Measurements from ENCODE around the gene HECTD3. TPM values are rescaled to one million over a fixed set of nuclear protein-coding genes. Genes with fewer than 3 reads are reported as not detected.
A peak's percentile ranks its signal among the peaks of the same experiment; 100 is the strongest.

HECTD3 gene
- total RNA-seq, 1 experiment from 2014 or later = 25.3 TPM

- H3K4me3 ChIP-seq (ENCODE audit: low read length) = peak overlapping the region; percentile 93
- no peaks in the 10 kb centered on the region for H4K20me1 ChIP-seq (ENCODE audit: low read length)
- no peaks in the 10 kb centered on the region for H3K9me2 ChIP-seq (replicated peaks; ENCODE audit: low read length)
- H3K4me1 ChIP-seq (ENCODE audit: insufficient read depth, low read length) = peaks cover 22% of the 10 kb centered on the region
- DNase-seq (peak; percentile 69), ATAC-seq (peak; percentile 55)
- H3K36me3 ChIP-seq (ENCODE audit: low read depth, low read length) = peaks cover 8% of the 10 kb centered on the region
- CTCF ChIA-PET = interaction anchor here (0.6 to 3.2 kb wide), 4 partner anchors 212 to 291 kb away, joined by 3 to 28 read pairs (median 4); no protein-coding TSS in a partner anchor
- H3F3A ChIP-seq (ENCODE audit: low read length, unreplicated experiment) = no peaks in the 10 kb centered on the region
- intact Hi-C loops (cut with micrococcal nuclease) = loop anchor here (1.0 to 5.0 kb wide), 7 partner anchors 85 to 479 kb away; partner anchors contain the start of genes MUTYH, TESK2 and TOE1
- POLR2A ChIA-PET (ENCODE audit: unreplicated experiment) = interaction anchor here (0.6 to 1.7 kb wide), 6 partner anchors 88 to 535 kb away, joined by 3 to 52 read pairs (median 7); partner anchors contain the start of gene PLK3
- peak overlapping the region; percentile 37 for H3K27ac ChIP-seq (ENCODE audit: low read length)
- H3K9me3 ChIP-seq (ENCODE audit: low read length) = no peaks in the 10 kb centered on the region
- no peak for TF ChIP-seq EZH2 (IDR thresholded peaks at IDR 0.05; ENCODE audit: low read length, unreplicated experiment)
- TF ChIP-seq EZH2phosphoT487 (IDR thresholded peaks at IDR 0.05; ENCODE audit: borderline replicate concordance, low read length) = no peak
- no peak for TF ChIP-seq CTCF (conservative IDR thresholded peaks at IDR 0.05; ENCODE audit: low read depth, low read length)
- peak overlapping the region; percentile 96 for H2AFZ ChIP-seq (ENCODE audit: low read length)
- H3K79me2 ChIP-seq (ENCODE audit: low read length) = peaks cover 27% of the 10 kb centered on the region
- peak overlapping the region; percentile 98 for H3K4me2 ChIP-seq (ENCODE audit: low read length)
- peak overlapping the region; percentile 70 for H3K9ac ChIP-seq (ENCODE audit: low read length)
- no peaks in the 10 kb centered on the region for H3K27me3 ChIP-seq (ENCODE audit: low read length)
- BruUV-seq (replicated peaks) = no TSS peak
Observed at GRCh38 chr1:45012639-45013278, 1.6 kb upstream of the HECTD3 start.

GRCh38 chr1:45011837-45012638 is 914 bp upstream of the HECTD3 start, which contains the start of gene UROD:
Gene UROD (plus strand): TSS chr1:45012254. CDS start chr1:45012266, 12 bp downstream.
- Histone ChIP-seq H3K9me2 (replicated peaks; ENCODE audit: low read length) (no peaks in the 10 kb centered on the region), H3K4me3 (ENCODE audit: low read length) (peak within 1 kb of the TSS; percentile 93), H3K27ac (ENCODE audit: low read length) (peak within 1 kb of the TSS; percentile 37), H3K36me3 (ENCODE audit: low read depth, low read length) (peaks cover 10% of the 10 kb centered on the region), H3K27me3 (ENCODE audit: low read length) (no peaks in the 10 kb centered on the region), H2AFZ (ENCODE audit: low read length) (peak within 1 kb of the TSS; percentile 96), H3K9ac (ENCODE audit: low read length) (peak within 1 kb of the TSS; percentile 73), H4K20me1 (ENCODE audit: low read length) (no peaks in the 10 kb centered on the region), H3K4me1 (ENCODE audit: insufficient read depth, low read length) (peaks cover 22% of the 10 kb centered on the region), H3K79me2 (ENCODE audit: low read length) (peaks cover 27% of the 10 kb centered on the region), H3F3A (ENCODE audit: low read length, unreplicated experiment) (no peaks in the 10 kb centered on the region), H3K9me3 (ENCODE audit: low read length) (no peaks in the 10 kb centered on the region), H3K4me2 (ENCODE audit: low read length) (peak within 1 kb of the TSS; percentile 98)
- intact Hi-C loops (cut with micrococcal nuclease) = loop anchor here (1.0 to 5.0 kb wide), 9 partner anchors 26 to 479 kb away; partner anchors contain the start of genes EIF2B3, MUTYH, TESK2 and TOE1
- ChIA-PET POLR2A (ENCODE audit: unreplicated experiment) (interaction anchor here (0.6 to 1.7 kb wide), 6 partner anchors 87 to 536 kb away, joined by 3 to 52 read pairs (median 5); partner anchors contain the start of genes PLK3 and PRDX1), CTCF (interaction anchor here (0.7 to 3.2 kb wide), 2 partner anchors 211 to 291 kb away, joined by 3 to 28 read pairs; no protein-coding TSS in a partner anchor)
- ATAC-seq (peak; percentile 69), DNase-seq (peak; percentile 96)
- BruUV-seq (replicated peaks) = TSS peak; percentile 68
- TF ChIP-seq EZH2phosphoT487 (IDR thresholded peaks at IDR 0.05; ENCODE audit: borderline replicate concordance, low read length) (no peak), CTCF (conservative IDR thresholded peaks at IDR 0.05; ENCODE audit: low read depth, low read length) (no peak), EZH2 (IDR thresholded peaks at IDR 0.05; ENCODE audit: low read length, unreplicated experiment) (no peak)

All from PC-3 (cell line).